Panc1 (cell line): Measurements from ENCODE around the gene WSCD2. TPM values are rescaled to one million over a fixed set of nuclear protein-coding genes. Genes with fewer than 3 reads are reported as not detected.

Experiments used
- ATAC-seq: fragments of 200-7000 bp; cut with Tn5 transposase; 2 replicates; pipeline ENCODE4 v1.9.1; 2020; ENCODE audit warnings: mild to moderate bottlenecking, moderate library complexity
- BruUV-seq: library from RNA; stranded (reverse); fragments of 400-500 nt; replicated peaks from 2 replicates; lab custom pipeline; 2021; lab: Mats Ljungman, UMichigan
- CTCF ChIA-PET: fragments of 300-600 bp; sonication (Branson Sonifier 250); formaldehyde crosslinking; loops from one replicate; lab custom pipeline; 2022; ENCODE audit warnings: antibody characterized with exemption; lab: Charles Lee
- POLR2A ChIA-PET: fragments of 300-600 bp; sonication (Branson Sonifier 250); formaldehyde crosslinking; loops from one replicate; lab custom pipeline; 2022; ENCODE audit warnings: antibody characterized with exemption; lab: Charles Lee
- DNase-seq: peaks from one replicate; pipeline ENCODE4 v3.0.0-alpha.2; 2010; ENCODE audit warnings: low read depth, low spot score
- H3K27ac ChIP-seq: 2 replicates; pipeline ENCODE4 v1.5.1; 2011; ENCODE audit warnings: mild to moderate bottlenecking, low read length, inconsistent platforms
- H3K27me3 ChIP-seq: fragments of 200-500 bp; sonication (Bioruptor generic); 2 replicates; pipeline ENCODE4 v1.6.0; 2014; ENCODE audit warnings: low read length, inconsistent platforms; ENCODE audit not compliant: control insufficient read depth, insufficient read depth
- H3K36me3 ChIP-seq: fragments of 200-500 bp; sonication (Bioruptor generic); 2 replicates; pipeline ENCODE4 v1.5.1; 2014; ENCODE audit warnings: inconsistent platforms, mild to moderate bottlenecking, low read length, moderate library complexity; ENCODE audit not compliant: control insufficient read depth, insufficient read depth
- H3K4me1 ChIP-seq: 2 replicates; pipeline ENCODE4 v1.5.1; 2011; ENCODE audit warnings: inconsistent platforms, mild to moderate bottlenecking, low read length, moderate library complexity; ENCODE audit not compliant: control insufficient read depth, insufficient read depth
- H3K4me3 ChIP-seq, 2 experiments: 2 replicates each; pipeline ENCODE4 v1.5.1; 2011 to 2012; ENCODE audit warnings: low read depth in 2 of 2, low read length in 2 of 2, mild to moderate bottlenecking in 2 of 2, inconsistent platforms in 1 of 2, moderate library complexity in 1 of 2
- H3K9me3 ChIP-seq: fragments of 200-500 bp; sonication (Bioruptor generic); 2 replicates; pipeline ENCODE4 v1.5.1; 2014; ENCODE audit warnings: low read depth, mild to moderate bottlenecking, inconsistent platforms, low read length, moderate library complexity; ENCODE audit not compliant: control insufficient read depth, insufficient read depth
- POLR2AphosphoS5 ChIP-seq: IDR thresholded peaks from 2 replicates; pipeline ENCODE4 v1.6.1; 2012; ENCODE audit warnings: mild to moderate bottlenecking, low read depth, low read length, moderate library complexity
- SIN3A ChIP-seq: IDR thresholded peaks from 2 replicates; pipeline ENCODE4 v1.6.1; 2012; ENCODE audit warnings: low read depth, mild to moderate bottlenecking, low read length, moderate library complexity, borderline replicate concordance; ENCODE audit not compliant: insufficient read depth
- TCF7L2 ChIP-seq: IDR thresholded peaks from 2 replicates; pipeline ENCODE4 v1.6.1; 2011; ENCODE audit warnings: mild to moderate bottlenecking, low read depth, low read length, inconsistent platforms
- in situ Hi-C: cut with HindIII; loops from 2 replicates; pipeline ENCODE4 v1.10.0; 2016; ENCODE audit warnings: low sequenced_read_pairs, low pct_unique_long_range_greater_than_20kb
- intact Hi-C: fragments of 100-400 bp; cut with micrococcal nuclease; formaldehyde crosslinking; loops from one replicate; pipeline ENCODE4 v1.10.0; 2022; ENCODE audit not compliant: unreplicated experiment
- total RNA-seq: library from RNA; stranded (reverse); gene quantifications from one replicate; pipeline ENCODE4 v1.2.1, GENCODE V29; 2021; ENCODE audit not compliant: unreplicated experiment
- TF ChIP-seq, protein P1 (sequence below): fragments of 450-650 bp; IDR thresholded peaks from 2 replicates; pipeline ENCODE4 v1.5.1; 2017; ENCODE audit warnings: mild to moderate bottlenecking
- TF ChIP-seq, protein P2 (sequence below), 2 experiments: IDR thresholded peaks; 2 replicates each; pipeline ENCODE4 v1.6.1; 2011 to 2012; ENCODE audit warnings: low read depth in 2 of 2, control low read depth in 1 of 2, low read length in 1 of 2, mild to moderate bottlenecking in 1 of 2, moderate library complexity in 1 of 2; ENCODE audit not compliant: insufficient read depth in 1 of 2

WSCD2 gene
- total RNA-seq, 1 experiment from 2014 or later: 0.64 TPM

DNA sequence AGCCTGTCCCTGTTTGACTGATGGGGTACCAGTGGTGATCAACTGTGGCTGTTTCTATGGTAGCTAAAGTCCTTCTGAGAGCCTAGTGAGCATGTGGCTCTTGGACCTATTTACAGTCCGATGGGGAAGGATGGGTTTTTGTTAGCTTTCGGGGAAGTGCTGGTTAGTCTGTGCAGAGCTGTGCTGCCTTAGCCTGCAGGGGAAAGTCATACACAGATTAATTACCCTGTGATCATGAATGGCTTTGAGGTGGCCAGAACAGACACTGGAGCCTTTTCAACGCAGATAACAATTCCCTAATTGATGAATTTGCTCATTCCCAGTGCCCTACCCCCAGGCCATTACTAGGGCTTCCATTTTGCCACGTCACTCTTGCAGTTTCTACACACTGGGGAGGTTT lies 99.7 kb downstream of the WSCD2 start:
- ATAC-seq (no peak), DNase-seq (no peak)
- in situ Hi-C loops: no loop called here
- Histone ChIP-seq H3K27me3 (peaks cover 8% of the 10 kb centered on the region), H3K27ac (no peak overlapping the region), H3K36me3 (no peaks in the 10 kb centered on the region), H3K4me3 (no peak overlapping the region), H3K9me3 (no peaks in the 10 kb centered on the region), H3K4me1 (no peaks in the 10 kb centered on the region)
- CTCF ChIA-PET: no interaction called here
- intact Hi-C loops: no loop called here
- TF ChIP-seq, protein P1, sequence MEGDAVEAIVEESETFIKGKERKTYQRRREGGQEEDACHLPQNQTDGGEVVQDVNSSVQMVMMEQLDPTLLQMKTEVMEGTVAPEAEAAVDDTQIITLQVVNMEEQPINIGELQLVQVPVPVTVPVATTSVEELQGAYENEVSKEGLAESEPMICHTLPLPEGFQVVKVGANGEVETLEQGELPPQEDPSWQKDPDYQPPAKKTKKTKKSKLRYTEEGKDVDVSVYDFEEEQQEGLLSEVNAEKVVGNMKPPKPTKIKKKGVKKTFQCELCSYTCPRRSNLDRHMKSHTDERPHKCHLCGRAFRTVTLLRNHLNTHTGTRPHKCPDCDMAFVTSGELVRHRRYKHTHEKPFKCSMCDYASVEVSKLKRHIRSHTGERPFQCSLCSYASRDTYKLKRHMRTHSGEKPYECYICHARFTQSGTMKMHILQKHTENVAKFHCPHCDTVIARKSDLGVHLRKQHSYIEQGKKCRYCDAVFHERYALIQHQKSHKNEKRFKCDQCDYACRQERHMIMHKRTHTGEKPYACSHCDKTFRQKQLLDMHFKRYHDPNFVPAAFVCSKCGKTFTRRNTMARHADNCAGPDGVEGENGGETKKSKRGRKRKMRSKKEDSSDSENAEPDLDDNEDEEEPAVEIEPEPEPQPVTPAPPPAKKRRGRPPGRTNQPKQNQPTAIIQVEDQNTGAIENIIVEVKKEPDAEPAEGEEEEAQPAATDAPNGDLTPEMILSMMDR: no peak
- TF ChIP-seq, protein P2, sequence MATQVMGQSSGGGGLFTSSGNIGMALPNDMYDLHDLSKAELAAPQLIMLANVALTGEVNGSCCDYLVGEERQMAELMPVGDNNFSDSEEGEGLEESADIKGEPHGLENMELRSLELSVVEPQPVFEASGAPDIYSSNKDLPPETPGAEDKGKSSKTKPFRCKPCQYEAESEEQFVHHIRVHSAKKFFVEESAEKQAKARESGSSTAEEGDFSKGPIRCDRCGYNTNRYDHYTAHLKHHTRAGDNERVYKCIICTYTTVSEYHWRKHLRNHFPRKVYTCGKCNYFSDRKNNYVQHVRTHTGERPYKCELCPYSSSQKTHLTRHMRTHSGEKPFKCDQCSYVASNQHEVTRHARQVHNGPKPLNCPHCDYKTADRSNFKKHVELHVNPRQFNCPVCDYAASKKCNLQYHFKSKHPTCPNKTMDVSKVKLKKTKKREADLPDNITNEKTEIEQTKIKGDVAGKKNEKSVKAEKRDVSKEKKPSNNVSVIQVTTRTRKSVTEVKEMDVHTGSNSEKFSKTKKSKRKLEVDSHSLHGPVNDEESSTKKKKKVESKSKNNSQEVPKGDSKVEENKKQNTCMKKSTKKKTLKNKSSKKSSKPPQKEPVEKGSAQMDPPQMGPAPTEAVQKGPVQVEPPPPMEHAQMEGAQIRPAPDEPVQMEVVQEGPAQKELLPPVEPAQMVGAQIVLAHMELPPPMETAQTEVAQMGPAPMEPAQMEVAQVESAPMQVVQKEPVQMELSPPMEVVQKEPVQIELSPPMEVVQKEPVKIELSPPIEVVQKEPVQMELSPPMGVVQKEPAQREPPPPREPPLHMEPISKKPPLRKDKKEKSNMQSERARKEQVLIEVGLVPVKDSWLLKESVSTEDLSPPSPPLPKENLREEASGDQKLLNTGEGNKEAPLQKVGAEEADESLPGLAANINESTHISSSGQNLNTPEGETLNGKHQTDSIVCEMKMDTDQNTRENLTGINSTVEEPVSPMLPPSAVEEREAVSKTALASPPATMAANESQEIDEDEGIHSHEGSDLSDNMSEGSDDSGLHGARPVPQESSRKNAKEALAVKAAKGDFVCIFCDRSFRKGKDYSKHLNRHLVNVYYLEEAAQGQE (IDR thresholded peaks at IDR 0.05; ENCODE audit: insufficient read depth in 1 of 2, low read depth in 2 of 2, low read length in 1 of 2): no peak
- no peak for TF ChIP-seq POLR2AphosphoS5
- no peak for TF ChIP-seq TCF7L2
- TF ChIP-seq SIN3A: no peak
- BruUV-seq: no TSS peak
- POLR2A ChIA-PET: no interaction called here

DNA sequence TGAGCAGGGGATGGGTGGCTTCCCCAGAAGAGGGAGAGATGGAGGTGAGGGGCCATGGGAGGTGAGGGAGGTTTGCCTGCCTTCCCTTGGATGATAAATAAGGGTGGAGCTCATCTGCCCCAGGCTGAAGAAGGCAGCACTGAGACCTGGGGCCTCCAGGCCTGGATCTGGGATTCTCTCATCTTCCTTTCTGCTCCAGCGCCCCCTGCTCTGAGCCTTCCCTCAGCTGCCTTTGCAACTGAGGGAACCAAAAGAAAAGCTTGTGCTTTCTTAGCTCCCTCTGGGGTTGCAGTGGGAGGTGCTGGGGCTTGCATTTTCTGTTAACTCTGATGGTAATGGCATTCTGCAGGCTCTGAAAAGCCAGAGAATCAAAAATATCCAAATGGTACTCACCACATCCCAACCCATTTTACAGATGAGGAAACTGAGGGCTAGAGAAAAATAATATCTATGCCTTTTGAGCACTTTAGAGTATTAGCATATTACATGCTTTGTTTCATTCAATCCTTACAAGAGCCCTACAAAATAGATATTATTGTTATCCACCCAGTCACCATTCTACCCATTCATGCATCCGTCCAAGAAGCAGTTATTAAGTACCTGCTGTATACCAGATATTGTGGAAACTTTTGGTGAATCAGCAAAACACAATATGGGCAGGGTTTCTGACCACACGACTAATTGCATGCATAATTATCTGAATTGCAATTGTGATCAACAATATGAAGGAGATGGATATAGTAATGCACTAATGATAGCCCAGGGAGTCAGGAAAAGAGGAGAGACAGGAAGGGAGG lies 102.2 kb downstream of the WSCD2 start:
- Histone ChIP-seq H3K4me3 (no peak overlapping the region), H3K4me1 (no peaks in the 10 kb centered on the region), H3K27me3 (peaks cover 8% of the 10 kb centered on the region), H3K36me3 (no peaks in the 10 kb centered on the region), H3K27ac (no peak overlapping the region), H3K9me3 (no peaks in the 10 kb centered on the region)
- ATAC-seq (no peak), DNase-seq (no peak)
- ChIA-PET POLR2A (no interaction called here), CTCF (no interaction called here)
- intact Hi-C loops (no loop called here), in situ Hi-C loops (no loop called here)
- no peak for TF ChIP-seq SIN3A
- no peak for TF ChIP-seq TCF7L2
- no peak for TF ChIP-seq POLR2AphosphoS5
- TF ChIP-seq, protein P1: no peak
- TF ChIP-seq, protein P2 (IDR thresholded peaks at IDR 0.05; ENCODE audit: insufficient read depth in 1 of 2, low read depth in 2 of 2, low read length in 1 of 2): no peak
- BruUV-seq: no TSS peak
